Activated CD8-positive, alpha-beta memory T cell treated with anti-CD3 and anti-CD28 coated beads, Interleukin-2, amount 50 U/mL, for 24 hours (primary cell): Measurements from ENCODE around the gene HLA-DRA.
A peak's percentile ranks its signal among the peaks of the same experiment; 100 is the strongest.

ENCODE experiments used
- DNase-seq: peaks from one replicate; pipeline ENCODE4 v3.0.0-alpha.2; 2020; ENCODE audit errors: extremely low read depth

The HLA-DRA gene

DNA sequence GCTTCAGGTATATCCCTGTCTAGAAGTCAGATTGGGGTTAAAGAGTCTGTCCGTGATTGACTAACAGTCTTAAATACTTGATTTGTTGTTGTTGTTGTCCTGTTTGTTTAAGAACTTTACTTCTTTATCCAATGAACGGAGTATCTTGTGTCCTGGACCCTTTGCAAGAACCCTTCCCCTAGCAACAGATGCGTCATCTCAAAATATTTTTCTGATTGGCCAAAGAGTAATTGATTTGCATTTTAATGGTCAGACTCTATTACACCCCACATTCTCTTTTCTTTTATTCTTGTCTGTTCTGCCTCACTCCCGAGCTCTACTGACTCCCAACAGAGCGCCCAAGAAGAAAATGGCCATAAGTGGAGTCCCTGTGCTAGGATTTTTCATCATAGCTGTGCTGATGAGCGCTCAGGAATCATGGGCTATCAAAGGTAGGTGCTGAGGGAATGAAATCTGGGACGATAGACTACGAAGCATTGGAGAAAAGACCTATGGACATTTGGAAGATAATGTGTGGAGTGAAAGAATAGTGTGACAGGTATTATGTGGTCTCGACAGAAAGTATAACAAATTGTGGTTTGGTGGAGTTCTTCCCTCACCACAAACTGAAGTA lies at the start of gene HLA-DRA:
Gene HLA-DRA (plus strand): TSS at position 286 of the 613 bp plus-strand sequence. CDS start 64 bp downstream, at position 350.
- no peak for DNase-seq

DNA sequence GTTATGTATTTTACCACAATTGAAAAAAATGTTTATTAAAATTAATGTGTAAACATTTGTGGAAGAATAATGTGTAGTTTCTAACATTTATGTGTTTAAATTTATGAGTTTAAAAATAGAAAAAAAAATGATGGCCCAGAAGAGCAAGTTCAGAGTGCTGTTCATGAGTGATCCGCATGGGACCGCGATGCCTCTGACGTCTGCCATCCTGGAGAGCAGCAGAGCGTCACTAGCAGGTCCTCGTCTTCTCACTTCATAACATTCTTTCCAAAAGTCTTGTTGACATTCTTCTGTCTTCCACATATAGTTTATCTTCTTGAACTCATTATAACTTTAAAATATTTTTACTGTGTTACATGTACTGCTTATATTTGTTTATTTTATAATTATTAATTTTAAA lies 48.2 kb upstream of the HLA-DRA start:
- DNase-seq: no peak

DNA sequence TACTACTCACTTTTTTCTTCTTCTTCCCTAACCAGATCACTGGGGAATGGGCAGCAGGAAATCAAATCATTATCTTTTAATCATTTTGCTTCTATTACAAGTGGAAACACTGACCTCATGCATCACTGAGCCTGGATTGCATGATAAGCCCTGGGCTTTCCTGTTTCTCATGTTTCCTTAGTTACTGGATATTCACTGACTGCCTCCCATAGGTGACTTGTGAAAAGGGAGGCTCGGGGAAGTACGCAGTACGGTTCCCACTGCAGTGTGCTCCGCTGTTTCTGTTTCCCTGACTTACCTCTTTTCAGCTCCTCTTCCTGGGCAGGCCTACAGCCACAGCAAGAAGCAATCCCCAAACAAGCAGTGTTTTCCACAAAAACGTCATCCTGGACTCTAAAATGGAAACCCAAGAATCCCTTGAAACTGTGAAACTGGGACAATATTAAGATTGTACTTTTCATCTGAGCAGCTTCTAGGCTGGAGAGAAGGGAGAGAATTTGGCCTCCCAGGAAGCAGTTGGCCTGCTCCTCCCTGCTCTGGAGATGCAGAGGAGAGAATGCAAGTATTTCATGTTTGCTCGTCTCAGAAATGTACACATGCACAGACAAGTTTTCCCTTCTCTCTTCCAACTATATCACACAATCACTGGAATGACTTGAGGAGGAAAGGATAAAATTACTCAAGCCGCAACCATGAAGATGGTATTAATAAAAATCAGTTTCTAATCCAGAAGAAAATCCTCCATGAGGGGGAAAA lies 45.8 kb upstream of the HLA-DRA start:
- DNase-seq: no peak

DNA sequence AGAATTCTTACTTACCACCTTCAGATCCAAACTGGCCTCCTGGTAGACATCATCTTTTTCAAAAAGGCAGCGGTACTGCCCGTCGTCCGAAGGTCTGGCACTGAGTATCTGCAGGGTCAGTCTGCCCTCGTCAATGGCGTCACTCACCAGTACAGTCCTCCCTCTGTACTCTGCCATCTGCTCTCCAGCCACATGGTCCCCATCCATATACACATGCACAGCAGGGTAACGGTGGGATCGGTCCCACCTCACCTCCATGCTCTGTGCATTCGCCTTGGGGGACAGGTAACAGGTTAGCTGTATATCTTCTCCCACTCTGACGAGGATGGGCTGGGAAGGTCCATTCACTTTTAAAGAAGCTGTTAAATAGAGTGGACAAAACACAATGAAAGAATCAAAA lies 43.7 kb upstream of the HLA-DRA start:
- DNase-seq: no peak

DNA sequence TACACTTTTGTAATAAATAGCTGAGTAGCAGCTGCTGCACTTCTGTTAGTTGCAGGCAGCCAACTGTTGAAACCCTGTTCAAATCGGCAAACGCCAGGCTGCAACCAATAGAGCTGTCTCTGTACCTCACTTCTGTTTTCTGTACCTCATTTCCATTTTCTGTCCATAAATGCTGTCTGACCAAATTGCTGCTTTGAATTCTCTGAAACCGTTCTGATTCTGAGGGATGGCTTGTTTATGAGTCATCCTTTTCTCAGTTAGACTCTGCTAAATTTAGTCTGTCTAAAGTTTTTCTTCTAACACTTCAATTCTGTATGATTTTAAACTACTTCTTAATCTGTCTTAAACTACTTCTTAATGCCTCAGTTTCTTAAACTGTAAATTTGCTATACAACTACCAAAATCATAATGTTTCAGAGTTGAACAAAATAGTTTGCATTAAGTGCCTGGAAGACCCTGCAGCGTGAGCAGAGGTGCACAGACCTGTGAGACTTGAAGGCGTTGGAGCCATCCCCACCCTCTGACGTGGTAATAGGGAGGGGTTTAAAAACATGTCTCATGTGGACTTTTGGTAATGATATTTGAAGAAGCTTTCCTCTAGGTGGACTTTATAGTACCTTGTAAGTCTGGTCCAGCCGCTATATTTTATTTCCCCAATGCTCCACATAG lies 42.3 kb upstream of the HLA-DRA start:
- no peak for DNase-seq

DNA sequence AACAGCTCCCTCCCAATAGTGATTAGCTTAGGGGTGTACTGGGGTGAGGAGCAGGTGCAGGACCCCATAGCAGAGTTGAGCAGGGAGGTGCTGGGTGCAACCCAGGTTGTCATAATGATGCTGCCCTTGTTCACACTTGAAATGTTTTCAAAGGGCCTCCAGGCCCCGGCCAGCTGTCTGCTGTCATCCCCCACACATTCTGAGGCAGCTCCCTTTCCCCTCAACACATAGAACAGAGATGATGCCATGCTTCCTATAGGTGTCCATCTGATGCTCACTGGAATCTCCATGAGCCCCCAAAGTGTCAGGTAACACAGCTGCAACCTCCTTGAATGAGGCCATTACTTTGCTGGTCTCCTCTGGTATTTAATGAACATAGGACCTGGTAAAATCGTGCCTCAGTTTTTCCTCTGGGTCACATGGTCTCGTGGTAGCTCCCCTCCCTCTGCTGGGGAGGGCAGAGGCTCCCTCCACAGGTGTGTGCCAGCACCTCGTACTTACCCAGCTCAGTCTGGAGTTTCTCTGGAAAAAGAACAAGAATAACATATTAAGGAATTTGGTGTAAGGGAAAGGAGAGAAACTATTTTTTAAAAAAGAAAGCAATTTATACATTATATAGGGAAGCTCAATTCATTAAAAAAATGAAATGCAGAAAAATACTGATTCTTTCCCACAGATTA lies 38.3 kb upstream of the HLA-DRA start:
- no peak for DNase-seq

DNA sequence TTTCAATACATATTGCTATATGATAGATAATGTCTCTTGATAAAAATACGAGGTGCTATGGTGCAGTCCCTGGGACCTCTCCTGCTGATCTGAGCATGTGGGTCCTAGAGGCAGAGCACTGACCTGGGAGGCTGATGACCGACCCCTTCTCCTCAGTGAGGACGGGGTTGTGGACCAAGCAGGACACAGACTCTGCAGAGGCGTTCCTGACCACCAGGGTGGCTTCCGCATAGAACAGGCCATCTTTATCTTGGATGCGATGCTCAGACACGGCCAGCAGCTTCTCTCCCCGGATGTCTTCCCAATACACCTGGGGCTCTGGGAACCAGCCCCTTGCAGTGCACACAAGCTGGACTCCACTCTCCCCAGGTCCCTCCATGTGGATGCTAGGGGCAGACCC lies 36.9 kb upstream of the HLA-DRA start:
- no peak for DNase-seq

DNA sequence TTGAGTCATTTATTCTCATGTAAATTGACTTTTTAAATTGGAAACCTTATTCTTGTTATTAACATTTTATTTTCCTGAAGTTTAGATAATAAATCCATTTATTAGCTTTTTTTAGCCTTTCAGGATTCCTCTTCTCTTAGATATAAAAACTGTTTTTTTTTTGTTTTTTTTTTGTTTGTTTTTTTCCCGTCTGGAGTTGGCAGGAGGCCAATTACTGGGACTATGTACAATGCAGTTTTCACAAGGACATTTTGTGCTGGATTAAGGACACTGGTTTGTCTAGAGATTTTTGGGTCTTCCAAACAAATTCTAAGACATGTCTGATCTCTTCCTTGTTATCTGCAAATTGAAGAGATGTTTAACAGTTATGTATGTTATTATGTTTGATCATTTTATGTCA lies 34.0 kb upstream of the HLA-DRA start:
- no peak for DNase-seq

DNA sequence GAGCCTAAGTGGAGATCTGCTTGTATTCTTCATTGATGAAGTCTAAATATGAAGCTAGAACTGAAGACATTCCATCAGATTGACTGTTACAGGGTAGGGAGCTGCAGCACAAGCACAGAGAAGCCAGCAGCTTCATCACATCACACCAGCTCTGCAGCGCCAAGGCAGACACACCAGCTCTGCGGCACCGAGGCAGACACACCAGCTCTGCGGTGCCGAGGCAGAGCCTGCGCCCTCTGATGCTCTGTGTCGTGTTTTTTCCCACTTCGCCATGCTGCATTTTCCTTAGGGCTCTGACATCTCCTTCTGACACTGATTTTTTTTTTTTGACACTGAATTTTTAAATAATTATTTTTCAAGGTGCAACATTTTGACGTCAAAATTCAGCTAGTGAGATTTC lies 33.5 kb upstream of the HLA-DRA start:
- no peak for DNase-seq

DNA sequence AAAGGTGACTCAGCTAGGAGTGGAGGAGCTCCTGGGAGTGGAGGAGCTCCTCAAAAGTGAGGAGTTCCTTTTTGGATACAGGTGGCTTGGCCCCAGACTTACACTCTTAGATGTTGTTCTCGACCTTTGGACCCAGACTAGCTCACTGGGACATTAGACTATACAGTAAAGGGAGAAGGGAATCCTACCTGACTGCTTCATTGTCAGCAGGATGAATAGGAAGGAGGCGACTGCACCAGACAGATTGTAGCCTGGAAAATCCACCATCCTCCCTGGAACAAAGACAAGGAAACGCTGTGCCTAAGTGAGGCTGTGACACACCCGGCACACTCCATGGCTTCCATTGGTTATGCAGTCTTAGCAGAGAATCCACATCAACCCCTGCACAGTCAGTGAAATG lies 32.8 kb upstream of the HLA-DRA start, which contains the start of gene BTNL2:
Gene BTNL2 (minus strand): TSS at position 325 of the 400 bp plus-strand sequence. CDS start 58 bp downstream, at position 267.
- DNase-seq: no peak

DNA sequence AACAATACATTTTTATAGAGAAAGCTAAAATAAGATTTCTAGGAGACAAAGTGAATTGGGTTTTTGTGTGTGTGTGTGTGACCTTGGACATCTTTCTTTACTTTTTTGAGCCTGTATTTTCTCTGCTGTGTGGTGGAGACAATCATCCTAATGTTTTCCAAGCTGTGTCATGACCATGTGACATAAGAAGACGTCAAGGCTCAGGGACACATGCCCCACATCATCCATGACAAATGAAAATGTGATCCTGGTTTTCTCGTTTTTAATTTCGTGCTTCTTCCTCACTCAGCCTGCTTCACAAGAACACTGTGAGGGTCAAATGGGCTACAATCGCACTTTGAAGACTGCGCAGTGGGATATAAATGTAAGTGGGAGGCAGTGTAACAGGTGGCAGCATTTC lies 28.8 kb upstream of the HLA-DRA start:
- DNase-seq: no peak

DNA sequence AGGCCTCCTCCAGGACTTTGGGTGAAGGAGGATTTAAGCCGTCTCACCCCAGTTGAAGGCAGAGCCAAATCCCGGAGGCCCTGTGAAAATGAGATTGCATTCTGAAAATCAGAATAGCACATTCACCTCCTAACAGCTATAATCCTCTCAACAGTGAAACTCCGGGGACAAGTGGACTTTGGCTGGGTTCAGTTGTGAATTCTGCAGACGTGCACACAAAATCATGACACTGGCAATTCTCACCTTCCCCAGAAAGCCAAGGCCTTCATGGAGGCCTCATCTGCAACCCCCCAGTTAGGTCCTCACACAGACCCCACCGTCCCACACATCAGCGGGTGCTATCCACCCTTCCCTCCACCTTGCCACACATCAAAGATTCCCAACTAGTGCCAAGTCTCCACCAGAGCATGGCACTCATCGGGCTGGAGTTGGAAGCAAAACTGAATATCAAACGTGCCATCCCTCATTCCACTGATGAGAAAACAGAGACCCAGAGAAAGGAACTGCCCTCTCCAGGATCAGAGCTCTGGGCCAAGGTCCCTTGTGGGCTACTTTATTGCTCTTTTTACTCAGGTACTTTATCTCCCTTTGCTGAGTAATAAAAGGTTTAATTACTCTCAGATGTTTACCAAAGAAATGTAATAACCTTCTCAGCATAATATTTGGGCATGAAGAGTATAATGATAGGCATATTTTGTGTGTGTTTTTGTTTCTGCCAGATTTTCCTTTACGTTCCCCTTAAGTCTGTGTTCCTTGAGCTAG lies 27.9 kb upstream of the HLA-DRA start:
- DNase-seq: no peak

DNA sequence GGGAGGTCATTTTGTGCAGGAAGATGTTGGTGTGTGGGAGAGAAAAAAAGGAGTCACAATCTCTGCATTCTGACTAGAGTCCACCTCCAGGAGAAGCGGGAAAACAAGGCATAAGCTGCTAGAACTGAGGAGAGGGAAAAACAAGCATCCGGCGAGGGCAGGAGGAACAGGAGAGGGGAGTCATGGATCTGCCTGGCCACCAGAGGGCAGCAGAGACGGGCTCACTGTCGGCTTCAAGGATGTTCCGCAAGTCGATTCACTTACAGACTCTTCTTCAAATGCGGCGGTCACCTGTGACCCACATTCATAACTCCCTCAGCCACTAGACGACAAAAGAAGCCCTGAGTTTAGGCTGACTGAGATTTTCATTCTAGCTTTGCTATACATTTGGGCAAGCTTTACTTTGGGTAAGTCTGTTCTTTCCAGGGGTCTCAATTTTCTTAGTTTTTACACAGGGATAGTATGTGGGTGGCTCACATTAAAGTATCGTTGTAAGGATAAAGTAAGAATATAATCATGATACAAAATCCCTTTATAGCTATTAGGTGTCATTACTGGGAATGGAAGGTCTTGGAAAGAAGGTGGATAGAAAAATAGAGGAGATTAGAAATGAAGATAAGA lies 26.1 kb upstream of the HLA-DRA start:
- peak; percentile 55 for DNase-seq

DNA sequence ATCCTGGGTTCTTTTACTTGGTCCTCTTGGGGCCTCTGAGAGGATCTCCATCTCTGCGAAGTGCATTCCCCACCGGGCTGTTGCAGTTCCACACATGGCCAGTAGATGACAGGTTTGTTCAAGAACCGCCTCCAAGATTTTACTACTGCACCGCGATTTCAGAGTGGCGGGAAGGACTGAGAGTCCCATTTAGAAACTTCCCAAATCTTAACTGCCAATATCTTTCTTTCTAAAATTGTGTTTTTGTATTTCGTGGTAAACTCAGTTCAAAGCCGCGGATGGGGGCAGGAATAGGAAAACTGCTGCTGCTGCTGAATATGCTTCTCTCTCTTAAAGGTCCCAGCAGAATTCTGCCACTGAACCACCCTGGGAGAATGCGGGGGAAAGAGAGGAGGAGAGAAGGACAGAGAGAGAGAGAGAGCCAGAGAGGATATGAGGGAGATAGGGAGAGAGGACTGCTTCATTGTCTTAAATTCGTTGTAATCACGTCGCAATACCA lies 24.1 kb upstream of the HLA-DRA start:
- DNase-seq: peak; percentile 54

DNA sequence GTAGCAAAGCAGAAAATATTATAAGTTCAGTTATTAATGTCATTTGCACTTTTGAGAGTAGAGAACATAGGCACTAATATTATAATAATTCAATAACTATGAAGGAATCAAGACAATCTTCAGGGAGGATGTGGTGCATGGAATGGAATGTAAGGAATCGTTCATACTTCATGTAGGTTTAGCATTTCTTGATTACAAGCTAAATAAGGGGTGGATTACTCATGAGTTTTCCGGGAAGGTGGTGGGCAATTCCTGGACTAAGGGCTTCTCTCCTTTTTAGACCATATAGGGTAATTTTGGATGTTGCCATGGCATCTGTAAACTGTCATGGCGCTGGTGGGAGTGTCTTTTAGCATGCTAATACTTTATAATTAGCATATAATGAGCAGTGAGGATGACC lies 23.7 kb upstream of the HLA-DRA start:
- no peak for DNase-seq

DNA sequence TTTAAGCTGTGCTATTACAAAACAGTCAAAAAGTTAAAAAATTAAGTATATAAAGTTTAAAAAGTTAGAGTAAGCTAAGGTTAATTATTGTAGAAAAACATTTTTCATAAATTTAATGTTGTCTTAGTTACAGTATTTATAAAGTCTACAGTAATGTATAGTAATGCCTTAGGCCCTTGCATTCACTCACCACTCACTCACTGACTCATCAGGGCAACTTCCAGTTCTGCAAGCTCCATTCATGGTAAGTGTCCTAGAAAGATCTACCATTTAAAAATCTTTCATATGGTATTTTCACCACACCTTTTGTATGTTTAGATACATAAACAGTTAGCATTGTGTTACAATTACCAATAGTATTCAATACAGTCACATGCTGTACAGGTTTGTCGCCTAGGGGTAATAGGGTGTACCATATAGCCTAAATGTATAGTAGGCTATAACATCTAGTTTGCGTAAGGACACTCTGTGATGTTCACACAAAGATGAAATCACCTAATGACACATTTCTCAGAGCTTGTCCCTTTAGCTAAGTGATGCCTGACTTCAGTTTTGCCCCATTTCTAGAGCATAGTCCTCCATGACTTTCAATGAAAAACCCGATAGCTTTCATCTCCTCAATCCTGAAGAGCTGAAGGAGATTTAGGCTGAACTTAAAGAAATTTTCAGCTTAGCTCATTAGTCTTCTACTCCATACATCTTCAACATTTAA lies 14.9 kb upstream of the HLA-DRA start:
- DNase-seq: no peak

DNA sequence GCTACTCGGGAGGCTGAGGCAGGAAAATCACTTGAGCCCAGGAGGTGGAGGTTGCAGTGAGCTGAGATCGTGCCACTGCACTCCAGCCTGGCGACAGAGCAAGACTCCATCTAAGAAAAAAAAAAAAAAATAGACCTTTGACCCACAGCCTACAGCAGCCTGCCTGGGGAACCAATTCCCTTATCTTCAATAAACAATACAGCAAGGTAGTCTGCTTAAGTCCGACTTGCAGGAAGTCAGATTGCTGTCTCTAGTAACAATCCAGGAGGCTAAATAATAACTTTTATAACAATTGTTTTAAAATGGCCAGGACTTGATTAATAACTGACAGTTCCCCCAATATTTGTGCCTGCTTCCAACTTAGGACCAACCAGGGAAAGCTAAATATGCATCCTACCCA lies 13.3 kb upstream of the HLA-DRA start:
- no peak for DNase-seq

DNA sequence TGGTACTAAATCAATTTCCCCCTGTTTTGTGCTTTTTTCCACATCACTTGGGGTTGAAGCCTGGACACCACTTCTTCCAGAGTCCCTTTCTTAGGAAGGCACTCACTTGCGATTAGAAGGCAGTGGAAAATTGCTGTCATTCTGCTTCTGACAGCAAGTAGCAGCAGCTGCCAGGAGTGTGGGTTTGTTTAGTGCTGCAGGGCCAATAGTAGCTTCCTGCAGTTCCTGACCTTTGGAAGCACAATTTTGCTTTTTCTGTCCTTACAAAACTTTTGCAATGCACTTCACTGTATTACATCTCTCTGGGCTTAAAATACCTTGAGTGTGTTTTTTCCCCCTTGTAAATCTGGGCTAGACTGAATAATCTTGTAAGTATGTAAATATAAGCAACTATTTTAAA lies 12.5 kb upstream of the HLA-DRA start:
- no peak for DNase-seq

DNA sequence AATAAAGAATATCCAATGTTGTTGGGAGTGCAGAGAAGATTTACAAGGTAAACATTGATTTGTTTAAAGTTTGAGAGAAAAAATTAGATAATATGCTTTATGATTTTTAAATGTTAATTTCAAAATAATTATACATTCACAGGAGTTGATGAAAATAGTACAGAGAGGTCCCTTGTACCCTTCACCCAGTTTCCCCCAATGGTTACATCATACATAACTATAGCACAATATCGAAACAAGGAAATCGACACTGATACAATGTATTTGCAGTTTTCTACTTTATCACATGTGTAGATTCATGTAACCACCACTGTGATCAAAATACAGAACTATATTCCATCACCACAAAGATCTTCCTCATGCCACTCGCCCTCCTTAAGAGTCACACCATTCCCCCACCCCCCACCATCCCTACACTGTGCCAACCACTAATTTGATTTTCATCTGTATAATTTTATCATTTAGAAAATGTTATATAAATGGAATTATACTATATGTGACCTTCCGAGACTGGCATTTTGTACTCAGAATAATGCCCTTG lies 11.7 kb upstream of the HLA-DRA start:
- no peak for DNase-seq

DNA sequence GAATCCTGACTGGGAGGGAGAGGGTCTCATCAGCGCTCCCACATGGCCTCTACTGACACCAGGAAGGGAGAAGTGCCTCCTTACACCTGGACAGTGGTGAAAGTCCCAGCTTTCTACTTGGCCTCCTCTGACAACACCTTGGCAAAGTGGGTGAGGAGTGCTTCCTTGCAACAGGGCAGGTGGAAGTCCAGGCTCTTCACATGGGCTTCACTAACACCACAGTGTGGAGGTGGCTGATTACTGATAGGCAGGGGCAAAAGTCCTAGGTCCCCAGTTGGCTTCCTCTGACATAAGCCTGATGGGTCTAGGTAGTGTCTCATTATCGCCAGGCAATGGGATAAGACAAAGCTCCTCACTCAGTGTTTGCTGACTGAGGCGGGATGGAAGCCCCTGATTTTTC lies 9.5 kb upstream of the HLA-DRA start:
- DNase-seq: no peak
